HUES48 (cell line): ENCODE results near the gene FAM156B.
"Not testable (repeated sequence)": the region's sequence is repeated elsewhere in the genome, so short reads cannot be mapped to it uniquely, and the experiment has no call there.

Source experiments
- H3K27ac ChIP-seq: one replicate; pipeline ENCODE4 v1.7.0; 2013; ENCODE audit warnings: low read depth, low read length, inconsistent platforms
- H3K27me3 ChIP-seq: 2 replicates; pipeline ENCODE4 v1.6.1; 2013; ENCODE audit warnings: mild to moderate bottlenecking, low read length; ENCODE audit not compliant: control insufficient read depth, insufficient read depth
- H3K36me3 ChIP-seq: 2 replicates; pipeline ENCODE4 v1.6.1; 2013; ENCODE audit warnings: low read length; ENCODE audit not compliant: control insufficient read depth, insufficient read depth
- H3K4me1 ChIP-seq: 2 replicates; pipeline ENCODE4 v1.6.1; 2013; ENCODE audit warnings: mild to moderate bottlenecking, low read length; ENCODE audit not compliant: control insufficient read depth, insufficient read depth
- H3K4me3 ChIP-seq: 2 replicates; pipeline ENCODE4 v1.5.1; 2013; ENCODE audit warnings: mild to moderate bottlenecking, low read depth, low read length
- H3K9ac ChIP-seq: 2 replicates; pipeline ENCODE4 v1.6.1; 2013; ENCODE audit warnings: mild to moderate bottlenecking, low read depth, low read length, moderate library complexity
- H3K9me3 ChIP-seq: 2 replicates; pipeline ENCODE4 v1.6.1; 2013; ENCODE audit warnings: low read length; ENCODE audit not compliant: control insufficient read depth, insufficient read depth

Gene FAM156B, protein sequence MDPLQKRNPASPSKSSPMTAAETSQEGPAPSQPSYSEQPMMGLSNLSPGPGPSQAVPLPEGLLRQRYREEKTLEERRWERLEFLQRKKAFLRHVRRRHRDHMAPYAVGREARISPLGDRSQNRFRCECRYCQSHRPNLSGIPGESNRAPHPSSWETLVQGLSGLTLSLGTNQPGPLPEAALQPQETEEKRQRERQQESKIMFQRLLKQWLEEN

DNA sequence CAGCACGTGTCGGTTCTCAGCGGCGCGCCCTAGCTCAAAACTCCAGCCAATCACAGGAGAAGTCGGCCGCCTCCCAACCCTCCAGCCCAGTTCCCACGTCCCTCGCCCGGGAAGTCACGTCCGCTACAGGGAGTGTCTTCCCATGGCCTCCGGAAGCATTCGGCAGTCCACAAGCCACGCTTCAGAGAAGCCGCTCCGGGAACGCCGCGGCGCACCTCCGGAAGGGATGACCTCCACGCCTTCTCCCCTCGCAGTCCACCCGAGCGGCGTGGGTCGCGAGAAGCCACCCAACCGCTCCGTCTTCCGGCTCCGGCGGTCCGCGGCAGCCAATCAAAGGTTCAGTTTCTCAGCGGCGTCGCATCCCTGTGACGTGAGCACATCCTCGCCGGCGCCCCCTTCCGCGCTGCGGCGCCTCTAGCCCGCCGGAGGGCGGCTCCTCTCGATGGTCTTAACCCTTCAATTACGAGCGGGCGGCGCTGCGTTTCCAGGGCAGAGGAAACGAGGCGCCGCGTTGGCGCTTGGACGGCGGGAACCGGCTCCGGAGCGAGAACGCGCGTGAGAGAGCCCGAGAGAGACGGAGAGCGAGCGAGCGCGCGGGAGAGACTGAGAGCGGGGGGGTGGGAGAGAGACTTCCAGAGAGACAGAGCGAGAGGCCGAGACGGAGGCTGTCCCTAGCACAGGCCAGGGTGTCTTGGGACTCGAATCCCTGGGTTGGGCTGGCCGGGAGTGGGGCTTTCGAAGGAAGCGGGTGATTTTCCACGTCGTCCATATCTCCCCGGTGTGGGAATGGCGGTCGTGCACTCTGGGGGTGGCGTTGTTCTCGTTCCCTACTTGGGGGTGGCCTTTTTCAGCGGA lies at the start of gene FAM156B:
TSS of gene FAM156B (plus strand) at position 476 of the 855 bp plus-strand sequence. CDS start 9,896 bp downstream, outside the sequence.
- H3K9ac ChIP-seq, H3K27me3 ChIP-seq, H3K4me3 ChIP-seq, H3K9me3 ChIP-seq, H3K27ac ChIP-seq, H3K4me1 ChIP-seq, H3K36me3 ChIP-seq: not testable (repeated sequence)

DNA sequence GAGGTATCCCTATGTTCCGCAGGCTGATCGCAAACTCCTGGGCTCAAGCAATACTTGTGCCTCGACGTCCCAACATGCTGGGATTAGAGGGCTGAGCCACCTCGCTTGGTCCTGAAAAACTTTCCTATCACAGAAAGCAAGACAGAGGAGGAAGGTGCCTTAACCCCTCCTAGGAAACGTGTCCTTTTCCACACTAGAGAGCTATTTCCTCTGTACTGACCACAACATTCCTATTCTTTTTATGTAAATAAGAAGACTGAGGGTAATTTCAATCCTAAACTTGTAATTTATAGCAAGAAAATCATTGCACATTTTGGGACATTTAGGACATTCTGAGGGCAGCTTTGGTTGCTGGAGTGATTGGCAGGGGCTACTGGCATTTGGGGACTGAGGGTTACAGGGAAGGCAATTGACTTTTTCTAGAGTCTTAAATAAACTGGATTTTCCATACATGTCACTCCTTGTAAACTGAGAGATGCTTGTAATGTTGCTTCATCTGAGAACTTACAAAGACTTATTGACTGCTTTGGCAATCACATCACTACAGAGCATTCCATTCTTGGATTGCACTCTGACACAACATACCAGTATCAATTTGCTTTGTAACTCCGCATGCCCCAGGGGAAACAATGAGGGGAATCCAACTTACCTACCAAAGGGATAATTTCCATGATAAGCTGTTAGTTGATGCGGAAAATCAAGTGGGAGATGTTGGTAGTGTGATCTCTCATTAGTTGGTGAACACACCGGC lies 44.8 kb upstream of the FAM156B start:
- Histone ChIP-seq H3K4me1 (no peaks in the 10 kb centered on the region), H3K27ac (no peak overlapping the region), H3K27me3 (no peaks in the 10 kb centered on the region), H3K36me3 (no peaks in the 10 kb centered on the region), H3K9ac (no peak overlapping the region), H3K9me3 (peaks cover 46% of the 10 kb centered on the region), H3K4me3 (no peak overlapping the region)

DNA sequence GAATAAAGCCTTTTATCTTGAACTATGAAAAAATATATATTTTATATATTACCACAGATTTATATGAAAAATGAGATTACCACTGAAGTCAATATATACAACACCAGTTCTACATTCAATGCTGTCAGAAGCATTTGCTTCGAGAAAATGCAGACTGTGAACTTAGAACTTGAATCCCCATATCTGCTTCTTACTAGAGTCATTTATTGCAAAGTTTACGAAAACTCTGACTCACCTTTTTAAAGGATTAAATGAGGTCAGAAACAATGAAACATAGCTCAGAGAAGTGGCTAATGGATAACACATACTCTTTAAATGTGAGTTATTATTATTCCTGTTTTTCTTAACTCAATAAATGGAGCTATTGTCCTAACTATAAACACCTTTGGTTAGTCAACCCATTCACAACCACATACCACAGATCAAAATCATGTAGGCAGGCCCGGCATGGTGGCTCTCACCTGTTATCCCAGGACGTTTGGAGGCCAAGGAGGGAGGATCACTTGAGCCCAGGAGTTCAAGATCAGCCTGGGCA lies 40.1 kb upstream of the FAM156B start:
- H3K36me3 ChIP-seq, H3K9ac ChIP-seq, H3K27me3 ChIP-seq, H3K4me3 ChIP-seq, H3K27ac ChIP-seq, H3K4me1 ChIP-seq: not testable (repeated sequence)
- H3K9me3 ChIP-seq = peaks cover 35% of the 10 kb centered on the region

DNA sequence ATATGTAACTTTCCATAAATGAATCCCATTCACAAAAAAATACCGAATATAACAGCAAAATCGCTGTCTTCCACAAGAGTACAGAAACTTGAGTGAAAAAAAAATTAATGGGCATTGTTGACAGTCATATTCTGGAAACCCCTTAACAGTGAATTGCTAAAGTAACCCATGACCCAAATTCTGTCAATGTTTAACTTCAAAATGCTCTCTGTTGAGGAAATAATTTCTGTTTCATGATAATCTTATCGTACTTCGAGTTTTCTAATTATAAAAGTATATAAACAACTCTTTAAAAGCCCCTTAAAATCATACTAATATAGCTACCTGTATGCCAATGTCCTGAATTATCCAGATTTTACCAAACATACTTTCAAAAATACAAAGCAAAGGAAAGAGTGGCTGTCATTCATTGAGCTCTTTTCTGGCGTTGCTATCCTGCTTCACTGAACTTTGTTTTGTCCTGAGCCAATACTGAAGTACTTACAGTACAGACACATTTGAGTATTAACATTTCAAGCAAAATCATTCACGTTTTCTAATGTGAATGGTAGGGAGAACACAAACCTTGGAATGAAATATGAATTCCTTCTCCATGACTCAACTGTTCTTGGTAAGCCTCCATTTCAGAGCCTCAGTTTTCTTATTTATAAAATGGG lies 31.7 kb upstream of the FAM156B start:
- H3K27me3 ChIP-seq = no peaks in the 10 kb centered on the region
- no peak overlapping the region for H3K27ac ChIP-seq
- H3K9me3 ChIP-seq = peaks cover 20% of the 10 kb centered on the region
- H3K4me1 ChIP-seq = no peaks in the 10 kb centered on the region
- no peak overlapping the region for H3K4me3 ChIP-seq
- H3K9ac ChIP-seq = no peak overlapping the region
- H3K36me3 ChIP-seq = no peaks in the 10 kb centered on the region

DNA sequence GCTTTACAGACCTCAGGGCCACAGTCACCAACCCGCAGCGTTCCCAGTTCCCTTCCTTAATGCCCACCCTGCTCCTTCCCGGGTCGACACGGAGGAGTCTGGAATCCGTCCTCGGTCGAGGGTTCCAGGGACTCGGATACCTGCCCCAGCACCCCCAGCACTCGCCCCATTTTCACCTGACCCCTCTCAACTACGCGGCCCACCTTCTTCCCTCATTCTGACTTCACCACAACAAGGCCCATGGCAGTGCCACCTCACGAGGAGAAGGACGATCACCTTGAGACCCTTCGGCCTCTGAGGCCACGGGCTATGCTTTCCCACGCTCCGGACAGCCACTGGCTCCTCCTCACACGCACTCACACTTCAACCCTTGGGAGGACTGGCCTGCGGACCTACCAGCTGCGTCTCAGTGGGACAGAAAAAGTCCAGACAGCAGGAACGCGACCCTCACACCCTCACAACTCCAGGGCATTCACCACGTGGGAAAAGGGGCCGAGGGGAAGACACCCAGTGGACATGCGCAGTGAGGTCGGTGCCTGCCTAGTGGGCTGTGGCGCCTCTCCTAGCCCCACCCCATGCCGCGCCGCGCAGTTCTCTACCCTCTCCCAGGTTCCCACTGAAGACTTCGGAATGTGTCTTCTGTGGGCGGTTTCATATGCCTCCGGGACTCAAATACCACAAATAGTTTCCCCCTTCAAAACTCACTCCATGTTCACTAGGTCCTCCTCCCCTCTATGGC lies 29.4 kb upstream of the FAM156B start, which contains the start of gene XAGE3:
TSS of gene XAGE3 (minus strand) at position 474 of the 739 bp plus-strand sequence. CDS start 950 bp downstream, outside the sequence.
- Histone ChIP-seq H3K36me3 (no peaks in the 10 kb centered on the region), H3K9ac (no peak within 1 kb of the TSS), H3K4me3 (no peak within 1 kb of the TSS), H3K27me3 (no peaks in the 10 kb centered on the region), H3K9me3 (peaks cover 8% of the 10 kb centered on the region; the same call in 1 of the 2 replicates), H3K4me1 (no peaks in the 10 kb centered on the region), H3K27ac (no peak within 1 kb of the TSS)

DNA sequence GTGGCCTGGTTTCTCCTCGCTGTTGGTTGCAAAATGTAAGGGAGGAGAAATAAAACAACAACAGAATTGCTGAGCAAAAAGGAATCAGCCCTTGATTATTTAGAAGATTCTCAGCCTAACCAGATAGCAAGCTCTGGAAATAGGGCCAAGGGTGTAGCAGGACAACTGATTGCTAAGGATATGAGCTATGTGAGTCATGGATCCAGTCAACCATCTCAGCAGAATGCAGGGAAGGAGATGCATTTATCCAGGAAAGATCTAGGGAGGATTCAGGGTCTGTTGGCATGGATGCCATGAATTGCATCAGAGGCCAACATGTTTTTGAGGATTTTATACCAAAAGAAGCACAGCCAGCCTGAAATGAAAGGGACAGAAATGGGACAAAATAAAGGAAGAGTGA lies 27.1 kb upstream of the FAM156B start:
- H3K9me3 ChIP-seq = peaks cover 3% of the 10 kb centered on the region
- H3K36me3 ChIP-seq = no peaks in the 10 kb centered on the region
- no peak overlapping the region for H3K9ac ChIP-seq
- H3K27me3 ChIP-seq = no peaks in the 10 kb centered on the region
- H3K27ac ChIP-seq = no peak overlapping the region
- H3K4me1 ChIP-seq = no peaks in the 10 kb centered on the region
- no peak overlapping the region for H3K4me3 ChIP-seq

DNA sequence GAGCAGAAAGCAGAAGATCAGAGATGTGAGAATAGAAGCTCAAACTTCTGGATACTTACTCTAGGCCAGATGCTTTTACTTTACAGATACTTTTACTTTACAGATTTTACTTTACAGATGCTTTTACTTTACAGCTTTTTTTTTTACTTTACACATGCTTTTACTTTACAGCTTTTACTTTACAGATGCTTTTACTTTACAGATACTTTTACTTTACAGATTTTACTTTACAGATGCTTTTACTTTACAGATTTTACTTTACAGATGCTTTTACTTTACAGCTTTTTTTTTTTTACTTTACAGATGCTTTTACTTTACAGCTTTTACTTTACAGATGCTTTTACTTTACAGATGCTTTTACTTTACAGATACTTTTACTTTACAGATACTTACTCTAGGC lies 23.3 kb upstream of the FAM156B start:
- not testable (repeated sequence) for H3K9me3 ChIP-seq, H3K4me3 ChIP-seq, H3K9ac ChIP-seq, H3K27ac ChIP-seq, H3K4me1 ChIP-seq, H3K27me3 ChIP-seq, H3K36me3 ChIP-seq

DNA sequence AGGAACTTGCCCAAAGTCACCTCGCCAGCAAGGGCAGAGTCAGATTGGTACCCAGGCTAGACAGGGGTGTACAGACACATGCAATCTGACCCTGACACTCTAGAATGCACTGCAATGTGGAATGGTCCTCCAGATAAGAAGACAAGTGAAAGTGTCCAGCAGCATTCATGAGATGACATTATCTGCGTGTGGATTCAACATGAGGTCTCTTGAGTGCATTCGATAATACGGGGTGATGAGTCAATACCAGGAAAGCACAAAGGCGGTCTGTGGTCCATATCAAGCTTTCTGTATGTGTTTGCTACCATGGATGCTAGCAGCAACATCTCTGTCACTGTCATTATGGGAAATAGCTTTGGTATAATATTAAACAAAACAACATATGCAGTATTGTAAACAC lies 22.5 kb upstream of the FAM156B start:
- H3K36me3 ChIP-seq = no peaks in the 10 kb centered on the region
- no peak overlapping the region for H3K9ac ChIP-seq
- no peaks in the 10 kb centered on the region for H3K27me3 ChIP-seq
- H3K9me3 ChIP-seq = no peaks in the 10 kb centered on the region; the same call in none of the 2 replicates
- H3K4me1 ChIP-seq = no peaks in the 10 kb centered on the region
- H3K4me3 ChIP-seq = no peak overlapping the region
- H3K27ac ChIP-seq = no peak overlapping the region

DNA sequence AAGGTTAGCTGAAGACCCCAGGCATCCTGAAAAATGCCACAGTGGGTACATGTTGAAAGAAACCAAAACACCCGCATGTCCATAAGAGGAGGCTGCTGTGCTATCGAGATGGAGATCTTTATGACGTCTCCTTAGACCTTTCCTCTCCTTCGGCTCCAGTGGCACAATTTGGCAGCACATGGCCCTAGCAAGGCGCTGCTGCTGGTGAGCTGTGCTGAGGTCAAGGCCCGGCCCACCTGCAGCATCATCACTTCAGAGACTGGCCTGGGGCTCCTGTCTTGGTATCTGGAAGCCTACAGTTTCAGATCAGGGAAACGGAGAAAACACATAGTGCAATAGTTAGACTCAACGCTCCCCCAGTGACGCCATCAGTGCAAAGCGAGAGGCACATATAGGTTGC lies 21.7 kb upstream of the FAM156B start:
- H3K4me1 ChIP-seq, H3K9me3 ChIP-seq, H3K36me3 ChIP-seq, H3K27me3 ChIP-seq, H3K9ac ChIP-seq, H3K4me3 ChIP-seq, H3K27ac ChIP-seq: not testable (repeated sequence)

DNA sequence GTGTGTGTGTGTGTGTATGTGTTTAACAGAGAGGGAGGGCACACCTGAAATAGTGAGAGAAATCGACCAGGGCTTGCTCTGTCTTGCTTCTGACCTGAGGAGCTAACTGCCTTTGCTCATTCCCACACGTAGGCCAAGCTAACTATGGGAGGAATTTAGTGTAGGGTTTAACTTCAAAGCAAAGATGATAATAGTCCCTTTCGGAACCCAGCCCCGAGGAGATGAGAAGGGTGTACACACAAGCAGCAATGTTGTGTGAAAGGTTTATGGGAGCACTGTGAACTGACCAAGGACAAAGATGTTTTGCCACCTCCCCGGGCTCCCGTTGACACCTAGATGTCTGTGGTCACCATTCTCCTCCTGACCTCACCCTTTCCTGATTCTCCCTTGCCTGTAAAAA lies 20.7 kb upstream of the FAM156B start:
- H3K9ac ChIP-seq, H3K27me3 ChIP-seq, H3K36me3 ChIP-seq, H3K9me3 ChIP-seq, H3K4me1 ChIP-seq, H3K27ac ChIP-seq, H3K4me3 ChIP-seq: not testable (repeated sequence)
